Liver (tissue), 9 donors: ENCODE data around the gene EMSY. TPM values are rescaled to one million over a fixed set of nuclear protein-coding genes. Genes with fewer than 3 reads are reported as not detected.

Source experiments
- DNase-seq: peaks from one replicate; pipeline ENCODE4 v3.0.0-alpha.2; 2017; ENCODE audit warnings: low spot score
- H3K27ac ChIP-seq, 2 donors: one replicate each; pipeline ENCODE4 v1.7.0; 2013; ENCODE audit warnings: inconsistent platforms in 2 of 2, low read length in 2 of 2, control low read depth in 1 of 2, low read depth in 1 of 2, mild to moderate bottlenecking in 1 of 2
- H3K27me3 ChIP-seq, 4 donors: one replicate each; pipeline versions ENCODE4 v1.6.1 to v1.7.0; 2013; ENCODE audit warnings: low read length in 3 of 4, inconsistent platforms in 1 of 4, mild to moderate bottlenecking in 1 of 4, moderate library complexity in 1 of 4; ENCODE audit not compliant: control insufficient read depth in 4 of 4, insufficient read depth in 4 of 4
- H3K36me3 ChIP-seq, 4 donors: one replicate each; pipeline versions ENCODE4 v1.6.1 to v1.7.0; 2013; ENCODE audit warnings: low read length in 3 of 4, mild to moderate bottlenecking in 3 of 4, low read depth in 1 of 4, moderate library complexity in 1 of 4; ENCODE audit not compliant: control insufficient read depth in 4 of 4, insufficient read depth in 3 of 4
- H3K4me1 ChIP-seq, 4 donors: one replicate each; pipeline versions ENCODE4 v1.6.1 to v1.7.0; 2013; ENCODE audit warnings: low read length in 3 of 4, mild to moderate bottlenecking in 3 of 4, moderate library complexity in 1 of 4; ENCODE audit not compliant: control insufficient read depth in 4 of 4, insufficient read depth in 4 of 4
- H3K4me3 ChIP-seq, 3 donors: one replicate each; pipeline versions ENCODE4 v1.6.1 to v1.7.0; 2013; ENCODE audit warnings: low read length in 3 of 3, control low read depth in 1 of 3, low read depth in 1 of 3, mild to moderate bottlenecking in 1 of 3
- H3K9ac ChIP-seq, 2 donors: one replicate each; pipeline ENCODE4 v1.7.0; 2013; ENCODE audit warnings: low read length in 2 of 2, mild to moderate bottlenecking in 2 of 2, moderate library complexity in 2 of 2, control low read depth in 1 of 2, low read depth in 1 of 2
- H3K9me3 ChIP-seq, 4 donors: one replicate each; pipeline versions ENCODE4 v1.6.1 to v1.7.0; 2013; ENCODE audit warnings: low read length in 3 of 4; ENCODE audit not compliant: control insufficient read depth in 4 of 4
- EGR1 ChIP-seq, 2 donors: IDR thresholded peaks; 2 replicates each; pipeline ENCODE4 v1.6.1; 2016 to 2018; ENCODE audit warnings: antibody characterized with exemption in 2 of 2, low read depth in 2 of 2
- FOXA1 ChIP-seq: IDR thresholded peaks from 2 replicates; pipeline ENCODE4 v1.6.1; 2016; ENCODE audit warnings: antibody characterized with exemption
- FOXA2 ChIP-seq: IDR thresholded peaks from 2 replicates; pipeline ENCODE4 v1.6.1; 2016; ENCODE audit warnings: antibody characterized with exemption
- GABPA ChIP-seq, 2 donors: IDR thresholded peaks in 1 of 2; conservative IDR thresholded peaks in 1 of 2; 2 replicates each; pipeline ENCODE4 v1.6.1; 2016; ENCODE audit warnings: antibody characterized with exemption in 2 of 2, mild to moderate bottlenecking in 1 of 2, moderate library complexity in 1 of 2
- HNF4A ChIP-seq, 2 donors: conservative IDR thresholded peaks; 2 replicates each; pipeline ENCODE4 v1.6.1; 2016; ENCODE audit warnings: antibody characterized with exemption in 2 of 2, mild to moderate bottlenecking in 2 of 2
- HNF4G ChIP-seq: IDR thresholded peaks from 2 replicates; pipeline ENCODE4 v1.6.1; 2016; ENCODE audit warnings: antibody characterized with exemption
- JUND ChIP-seq, 2 donors: IDR thresholded peaks; 2 replicates each; pipeline ENCODE4 v1.6.1; 2016; ENCODE audit warnings: antibody characterized with exemption in 2 of 2
- MAX ChIP-seq: IDR thresholded peaks from 2 replicates; pipeline ENCODE4 v1.6.1; 2016; ENCODE audit warnings: antibody characterized with exemption
- NR2F2 ChIP-seq: IDR thresholded peaks from 2 replicates; pipeline ENCODE4 v1.6.1; 2016; ENCODE audit warnings: antibody characterized with exemption
- RAD21 ChIP-seq, 2 donors: IDR thresholded peaks; 2 replicates each; pipeline ENCODE4 v1.6.1; 2016; ENCODE audit warnings: antibody characterized with exemption in 2 of 2, mild to moderate bottlenecking in 2 of 2
- REST ChIP-seq: IDR thresholded peaks from 2 replicates; pipeline ENCODE4 v1.6.1; 2016; ENCODE audit warnings: antibody characterized with exemption, mild to moderate bottlenecking
- RXRA ChIP-seq, 2 donors: IDR thresholded peaks; 2 replicates each; pipeline ENCODE4 v1.6.1; 2017 to 2018; ENCODE audit warnings: antibody characterized with exemption in 2 of 2, mild to moderate bottlenecking in 1 of 2
- SP1 ChIP-seq: IDR thresholded peaks from 2 replicates; pipeline ENCODE4 v1.6.1; 2018; ENCODE audit warnings: antibody characterized with exemption, mild to moderate bottlenecking
- TAF1 ChIP-seq: conservative IDR thresholded peaks from 2 replicates; pipeline ENCODE4 v1.6.1; 2016; ENCODE audit warnings: antibody characterized with exemption, mild to moderate bottlenecking
- YY1 ChIP-seq: IDR thresholded peaks from 2 replicates; pipeline ENCODE4 v1.6.1; 2016; ENCODE audit warnings: antibody characterized with exemption, mild to moderate bottlenecking
- ZBTB33 ChIP-seq: IDR thresholded peaks from 2 replicates; pipeline ENCODE4 v1.6.1; 2016; ENCODE audit warnings: antibody characterized with exemption
- WGBS: extraction: QIAGEN DNeasy Blood & Tissue Kit; methylation state at CpG from one replicate; pipeline ENCODE4 v1.1.7; 2013; 5-methylcytosine and 5-hydroxymethylcytosine counted together
- polyA plus RNA-seq, 2 donors: library from polyadenylated mRNA; stranded (reverse) in 1 of 2; unstranded in 1 of 2; fragments of 200-250 nt in 1 of 2; fragments of >200 nt in 1 of 2; fragmentation: Nextera tagmentation in 1 of 2; extraction: Ambion mirVana in 1 of 2; gene quantifications; one replicate each; pipeline versions ENCODE4 v1.2.1 to v1.2.3, GENCODE V29; 2013 to 2015
- total RNA-seq, 2 donors: library from RNA; depleted of rRNA; stranded (reverse); fragments of >200 nt; gene quantifications; one replicate each; pipeline ENCODE4 v1.2.3, GENCODE V29; 2014
- TF ChIP-seq, protein P1 (sequence below): IDR thresholded peaks from 2 replicates; pipeline ENCODE4 v1.6.1; 2016; ENCODE audit warnings: antibody characterized with exemption
- TF ChIP-seq, protein P2 (sequence below): fragments of 150-350 bp; IDR thresholded peaks from 2 replicates; pipeline ENCODE4 v1.5.1; 2017; ENCODE audit warnings: improper control_type of control experiment, low read depth, low read length; ENCODE audit not compliant: missing input control
- donor health status: healthy.
- donor health status: healthy.
- donor health status: healthy.
- donor health status: healthy.
- donor health status: healthy.

The EMSY gene
- total and polyA plus RNA-seq, 4 donors = 4.2 to 14.8 (median 8.9) TPM

- no peak overlapping the region for H3K27ac ChIP-seq
- no peaks in the 10 kb centered on the region for H3K4me1 ChIP-seq
Observed at GRCh38 chr11:76564364-76564763, 119.5 kb downstream of the EMSY start.

GRCh38 chr11:76566811-76567210, 122.0 kb downstream of the EMSY start:
- Histone ChIP-seq H3K9ac (no peak overlapping the region), H3K4me1 (no peaks in the 10 kb centered on the region), H3K36me3 (no peaks in the 10 kb centered on the region), H3K9me3 (no peaks in the 10 kb centered on the region), H3K27me3 (no peaks in the 10 kb centered on the region), H3K27ac (no peak overlapping the region), H3K4me3 (no peak overlapping the region)
- TF ChIP-seq, protein P1, sequence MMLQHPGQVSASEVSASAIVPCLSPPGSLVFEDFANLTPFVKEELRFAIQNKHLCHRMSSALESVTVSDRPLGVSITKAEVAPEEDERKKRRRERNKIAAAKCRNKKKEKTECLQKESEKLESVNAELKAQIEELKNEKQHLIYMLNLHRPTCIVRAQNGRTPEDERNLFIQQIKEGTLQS = no peak
- TF ChIP-seq HNF4G (no peak), REST (no peak), FOXA2 (no peak), HNF4A (conservative IDR thresholded peaks at IDR 0.05) (no peak), GABPA (IDR thresholded peaks at IDR 0.05 in 1 of 2, conservative IDR thresholded peaks at IDR 0.05 in 1 of 2) (no peak), FOXA1 (no peak), RAD21 (IDR thresholded peaks at IDR 0.05) (no peak), YY1 (no peak), NR2F2 (no peak), MAX (no peak), ZBTB33 (no peak), TAF1 (no peak), EGR1 (IDR thresholded peaks at IDR 0.05; ENCODE audit: low read depth in 2 of 2) (no peak), RXRA (IDR thresholded peaks at IDR 0.05) (no peak), JUND (IDR thresholded peaks at IDR 0.05) (no peak), SP1 (no peak)
- TF ChIP-seq, protein P2, sequence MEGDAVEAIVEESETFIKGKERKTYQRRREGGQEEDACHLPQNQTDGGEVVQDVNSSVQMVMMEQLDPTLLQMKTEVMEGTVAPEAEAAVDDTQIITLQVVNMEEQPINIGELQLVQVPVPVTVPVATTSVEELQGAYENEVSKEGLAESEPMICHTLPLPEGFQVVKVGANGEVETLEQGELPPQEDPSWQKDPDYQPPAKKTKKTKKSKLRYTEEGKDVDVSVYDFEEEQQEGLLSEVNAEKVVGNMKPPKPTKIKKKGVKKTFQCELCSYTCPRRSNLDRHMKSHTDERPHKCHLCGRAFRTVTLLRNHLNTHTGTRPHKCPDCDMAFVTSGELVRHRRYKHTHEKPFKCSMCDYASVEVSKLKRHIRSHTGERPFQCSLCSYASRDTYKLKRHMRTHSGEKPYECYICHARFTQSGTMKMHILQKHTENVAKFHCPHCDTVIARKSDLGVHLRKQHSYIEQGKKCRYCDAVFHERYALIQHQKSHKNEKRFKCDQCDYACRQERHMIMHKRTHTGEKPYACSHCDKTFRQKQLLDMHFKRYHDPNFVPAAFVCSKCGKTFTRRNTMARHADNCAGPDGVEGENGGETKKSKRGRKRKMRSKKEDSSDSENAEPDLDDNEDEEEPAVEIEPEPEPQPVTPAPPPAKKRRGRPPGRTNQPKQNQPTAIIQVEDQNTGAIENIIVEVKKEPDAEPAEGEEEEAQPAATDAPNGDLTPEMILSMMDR = no peak
- WGBS = 0% methylated on average over 1 of the region's 1 CpG
- DNase-seq = no peak

More at GRCh38 chr11:76564364-76564763, 119.5 kb downstream of the EMSY start:
- Histone ChIP-seq H3K4me3 (no peak overlapping the region), H3K36me3 (no peaks in the 10 kb centered on the region), H3K9ac (no peak overlapping the region), H3K27me3 (no peaks in the 10 kb centered on the region), H3K9me3 (no peaks in the 10 kb centered on the region)
- DNase-seq = no peak
- TF ChIP-seq, protein P1 = no peak
- TF ChIP-seq RAD21 (IDR thresholded peaks at IDR 0.05) = peak; percentile 9 to 40
- TF ChIP-seq SP1 = no peak
- TF ChIP-seq RXRA (IDR thresholded peaks at IDR 0.05) = no peak
- 67% methylated on average over 3 of the region's 3 CpGs for WGBS
